HFFc6 (cell line): Measurements from ENCODE around the gene HYCC1. TPM values are rescaled to one million over a fixed set of nuclear protein-coding genes. Genes with fewer than 3 reads are reported as not detected.

Source experiments
- DNase-seq: peaks from one replicate; pipeline ENCODE4 v3.0.0-alpha.2; 2018
- H3K27ac Mint-ChIP-seq: 2 replicates; pipeline ENCODE4 v1.8.0; 2020; ENCODE audit warnings: mild to moderate bottlenecking, mixed read lengths
- H3K27me3 Mint-ChIP-seq: 2 replicates; pipeline ENCODE4 v1.8.0; 2021; ENCODE audit warnings: mild to moderate bottlenecking, moderate library complexity, mixed read lengths; ENCODE audit not compliant: insufficient read depth
- H3K36me3 Mint-ChIP-seq: 2 replicates; pipeline ENCODE4 v1.8.0; 2021; ENCODE audit warnings: low read depth, mixed read lengths
- H3K4me1 Mint-ChIP-seq: 2 replicates; pipeline ENCODE4 v1.8.0; 2020; ENCODE audit warnings: low read depth, mixed read lengths
- H3K4me3 Mint-ChIP-seq: 2 replicates; pipeline ENCODE4 v1.8.0; 2020; ENCODE audit warnings: mild to moderate bottlenecking, moderate library complexity, mixed read lengths
- H3K9me3 Mint-ChIP-seq: 2 replicates; pipeline ENCODE4 v1.8.0; 2020; ENCODE audit warnings: mild to moderate bottlenecking, mixed read lengths
- total RNA-seq, 6 experiments: library from RNA; stranded (reverse); fragmentation: NEBNext Ultra II Directional; extraction: Animal tissue kit (Norgen Biotek cat#: 25700); gene quantifications; 2 replicates in 1 of 6; 3 replicates in 5 of 6; pipeline ENCODE4 v1.2.3, GENCODE V29; 2021
- TF ChIP-seq, protein P1 (sequence below): fragments of 200-600 bp; sonication (generic); IDR thresholded peaks from 2 replicates; pipeline ENCODE4 v1.5.0; 2021; ENCODE audit warnings: antibody characterized with exemption, mild to moderate bottlenecking

Gene HYCC1
- total RNA-seq, 6 experiments from 2014 or later: 88.5 to 104 (median 95.0) TPM

DNA sequence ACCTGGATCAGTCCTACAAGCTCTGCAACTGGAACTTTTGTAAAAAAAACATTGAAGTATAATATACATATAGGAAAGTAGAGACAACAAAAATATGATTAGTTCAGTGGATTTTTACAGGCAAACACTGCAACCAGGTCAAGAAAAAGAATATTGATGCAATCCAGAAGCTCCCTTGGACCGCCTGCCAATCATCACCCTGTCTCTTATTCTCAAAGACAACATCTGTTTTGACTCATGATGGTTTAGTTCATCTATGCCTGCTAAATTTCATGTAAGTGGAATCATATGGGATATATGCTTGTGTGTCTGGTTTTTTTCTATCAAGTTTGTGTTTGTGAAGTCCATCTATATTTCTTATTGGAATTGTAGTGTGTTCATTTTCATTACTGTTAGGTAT lies 7.7 kb upstream of the HYCC1 start:
- Mint-ChIP-seq H3K4me1 (peaks cover 69% of the 10 kb centered on the region), H3K27me3 (peaks cover 3% of the 10 kb centered on the region; the same call in 1 of the 2 replicates), H3K9me3 (peaks cover 5% of the 10 kb centered on the region), H3K4me3 (peak overlapping the region; percentile 10; the same call in 1 of the 2 replicates), H3K36me3 (peaks cover 4% of the 10 kb centered on the region; the same call in 1 of the 2 replicates), H3K27ac (peak overlapping the region; percentile 96)
- DNase-seq: no peak
- TF ChIP-seq, protein P1, sequence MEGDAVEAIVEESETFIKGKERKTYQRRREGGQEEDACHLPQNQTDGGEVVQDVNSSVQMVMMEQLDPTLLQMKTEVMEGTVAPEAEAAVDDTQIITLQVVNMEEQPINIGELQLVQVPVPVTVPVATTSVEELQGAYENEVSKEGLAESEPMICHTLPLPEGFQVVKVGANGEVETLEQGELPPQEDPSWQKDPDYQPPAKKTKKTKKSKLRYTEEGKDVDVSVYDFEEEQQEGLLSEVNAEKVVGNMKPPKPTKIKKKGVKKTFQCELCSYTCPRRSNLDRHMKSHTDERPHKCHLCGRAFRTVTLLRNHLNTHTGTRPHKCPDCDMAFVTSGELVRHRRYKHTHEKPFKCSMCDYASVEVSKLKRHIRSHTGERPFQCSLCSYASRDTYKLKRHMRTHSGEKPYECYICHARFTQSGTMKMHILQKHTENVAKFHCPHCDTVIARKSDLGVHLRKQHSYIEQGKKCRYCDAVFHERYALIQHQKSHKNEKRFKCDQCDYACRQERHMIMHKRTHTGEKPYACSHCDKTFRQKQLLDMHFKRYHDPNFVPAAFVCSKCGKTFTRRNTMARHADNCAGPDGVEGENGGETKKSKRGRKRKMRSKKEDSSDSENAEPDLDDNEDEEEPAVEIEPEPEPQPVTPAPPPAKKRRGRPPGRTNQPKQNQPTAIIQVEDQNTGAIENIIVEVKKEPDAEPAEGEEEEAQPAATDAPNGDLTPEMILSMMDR: no peak

DNA sequence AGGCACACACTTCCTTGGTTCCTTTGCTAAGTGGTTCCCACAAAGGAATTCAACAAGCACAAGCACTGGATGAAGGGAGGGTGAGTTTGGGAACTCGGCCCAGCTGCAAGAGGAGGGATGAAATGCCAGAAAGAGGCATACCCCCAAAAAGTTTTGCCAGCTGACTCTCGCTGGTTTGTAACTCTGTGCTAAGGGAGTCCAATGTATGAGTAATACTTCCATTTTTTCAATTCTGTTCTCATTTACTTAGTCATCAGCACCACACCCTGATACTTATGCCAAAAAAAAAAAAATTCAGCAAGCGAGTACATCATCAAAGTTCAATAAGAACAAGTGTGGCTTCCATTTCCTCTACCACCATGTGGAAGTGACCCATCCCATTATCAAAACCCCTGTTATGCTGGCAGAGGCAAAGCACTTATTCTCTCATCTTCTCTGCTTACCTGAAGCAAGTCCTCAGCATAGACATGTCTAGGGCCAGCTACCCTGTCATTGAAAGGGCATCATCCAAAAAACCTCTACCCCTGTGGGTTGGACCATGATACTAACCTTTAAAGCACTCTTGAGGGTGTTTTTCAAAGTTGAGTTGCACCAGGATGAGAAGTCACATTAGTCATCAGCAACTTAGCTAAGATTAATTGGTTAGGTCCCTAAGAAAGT lies 6.9 kb upstream of the HYCC1 start:
- H3K4me3 Mint-ChIP-seq: peak overlapping the region; percentile 73
- H3K27ac Mint-ChIP-seq: peak overlapping the region; percentile 96
- H3K36me3 Mint-ChIP-seq: peaks cover 4% of the 10 kb centered on the region; the same call in 1 of the 2 replicates
- peaks cover 5% of the 10 kb centered on the region for H3K9me3 Mint-ChIP-seq
- H3K4me1 Mint-ChIP-seq: peaks cover 70% of the 10 kb centered on the region
- H3K27me3 Mint-ChIP-seq: peaks cover 3% of the 10 kb centered on the region; the same call in 1 of the 2 replicates
- TF ChIP-seq, protein P1: no peak
- peak; percentile 79 for DNase-seq

DNA sequence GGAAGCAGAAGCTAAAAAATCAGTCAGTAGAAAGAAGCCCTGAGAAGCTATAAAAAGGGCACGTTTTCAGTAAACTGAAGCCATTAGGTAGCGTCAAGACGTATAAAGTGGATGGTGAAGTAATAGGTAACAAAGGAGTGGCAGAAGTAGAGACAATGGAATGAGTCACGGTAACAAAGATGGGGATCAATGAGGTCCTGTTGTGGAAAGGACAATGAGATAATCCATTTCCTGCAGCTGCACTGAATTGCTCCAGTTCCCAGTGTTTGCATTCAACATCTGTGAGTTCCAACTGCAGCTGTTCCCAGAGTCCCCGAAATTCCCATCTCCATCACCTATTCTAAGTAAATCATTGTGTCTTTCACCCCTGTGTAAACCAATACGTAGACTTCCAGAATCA lies 4.8 kb upstream of the HYCC1 start:
- peaks cover 80% of the 10 kb centered on the region for H3K4me1 Mint-ChIP-seq
- H3K27me3 Mint-ChIP-seq: peaks cover 3% of the 10 kb centered on the region; the same call in 1 of the 2 replicates
- peaks cover 4% of the 10 kb centered on the region; the same call in 1 of the 2 replicates for H3K36me3 Mint-ChIP-seq
- TF ChIP-seq, protein P1: no peak
- no peak for DNase-seq
- no peak overlapping the region for H3K4me3 Mint-ChIP-seq
- H3K9me3 Mint-ChIP-seq: peaks cover 5% of the 10 kb centered on the region
- H3K27ac Mint-ChIP-seq: no peak overlapping the region

DNA sequence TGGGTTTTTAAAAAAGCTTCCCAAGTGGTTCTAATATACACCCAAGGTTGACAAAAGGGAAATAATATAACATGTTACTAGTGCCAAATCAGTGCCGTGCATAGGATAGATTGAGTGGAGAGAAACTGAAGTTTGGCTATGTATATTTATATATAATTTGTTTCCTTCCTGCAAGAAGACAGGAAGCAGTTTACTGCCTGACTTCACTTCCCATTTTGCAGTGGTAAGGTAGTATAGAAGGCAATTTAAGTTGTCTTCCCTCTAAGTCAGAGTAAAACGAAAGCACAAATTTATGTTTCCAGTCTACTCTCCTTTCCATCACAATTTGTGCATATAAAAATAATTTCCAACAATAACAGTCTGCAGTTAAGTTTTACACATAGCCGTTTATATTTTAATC lies 3.4 kb upstream of the HYCC1 start:
- TF ChIP-seq, protein P1: no peak
- H3K4me1 Mint-ChIP-seq: peaks cover 70% of the 10 kb centered on the region
- peaks cover 4% of the 10 kb centered on the region; the same call in 1 of the 2 replicates for H3K36me3 Mint-ChIP-seq
- peaks cover 5% of the 10 kb centered on the region for H3K9me3 Mint-ChIP-seq
- no peak for DNase-seq
- H3K27me3 Mint-ChIP-seq: peaks cover 3% of the 10 kb centered on the region; the same call in 1 of the 2 replicates
- peak overlapping the region; percentile 34; the same call in 1 of the 2 replicates for H3K4me3 Mint-ChIP-seq
- no peak overlapping the region for H3K27ac Mint-ChIP-seq

DNA sequence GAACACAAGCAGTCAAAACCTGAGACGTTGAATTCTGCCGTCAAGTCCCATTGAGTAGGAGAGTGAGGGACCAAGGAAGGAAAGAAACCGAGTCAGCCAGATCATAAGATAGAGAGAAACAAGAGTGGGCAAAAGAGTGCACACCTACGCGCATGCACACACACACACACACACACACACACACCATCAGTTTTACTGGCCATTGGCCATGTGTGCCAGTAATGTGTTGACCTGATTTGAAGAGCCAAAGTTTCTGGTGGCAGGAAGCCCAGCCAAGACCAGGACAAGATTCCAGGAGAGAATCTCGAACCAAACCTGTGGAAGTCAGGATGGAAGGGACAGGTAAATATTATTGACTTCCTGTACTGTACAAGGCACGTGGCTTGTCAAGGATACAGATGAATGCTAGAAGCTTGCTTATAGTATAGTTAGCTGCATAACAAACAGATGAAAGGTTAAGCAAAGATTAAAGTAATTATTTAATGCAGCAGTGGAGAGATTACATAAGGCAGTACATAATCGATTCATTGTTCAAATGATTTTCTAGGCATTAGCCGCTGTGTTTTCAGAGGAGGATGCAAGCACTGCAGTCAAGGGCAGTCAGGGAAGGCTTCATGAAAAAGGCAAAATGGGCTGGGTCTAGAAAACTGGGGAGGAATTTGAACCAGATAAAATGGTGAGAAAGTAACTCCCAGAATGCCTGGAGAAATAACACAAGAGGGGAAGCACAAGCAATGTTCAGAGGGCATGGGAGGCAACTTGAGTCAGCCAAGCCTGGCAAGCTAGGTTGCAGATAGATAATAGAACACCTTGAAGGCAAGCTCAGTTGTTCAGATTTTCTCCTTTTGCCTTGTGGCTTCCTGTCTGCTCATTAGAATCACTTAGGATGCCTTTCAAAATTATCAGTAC lies 2.7 kb upstream of the HYCC1 start:
- peaks cover 4% of the 10 kb centered on the region; the same call in 1 of the 2 replicates for H3K36me3 Mint-ChIP-seq

More for the DNA sequence above, 2.7 kb upstream of the HYCC1 start:
- DNase-seq: no peak
- Mint-ChIP-seq H3K4me1 (peaks cover 63% of the 10 kb centered on the region), H3K27me3 (peaks cover 3% of the 10 kb centered on the region; the same call in 1 of the 2 replicates), H3K27ac (no peak overlapping the region), H3K4me3 (no peak overlapping the region; the same call in 1 of the 2 replicates), H3K9me3 (peaks cover 5% of the 10 kb centered on the region)
- TF ChIP-seq, protein P1: no peak
